ENCODE results near the gene PPP2R2B.

The PPP2R2B gene

GRCh38 chr5:146687630-146688029, 190.9 kb downstream of the PPP2R2B start:
- no peak for TF ChIP-seq CTCF (IDR thresholded peaks at IDR 0.05; ENCODE audit: low read length, missing control alignments)
- DNase-seq (ENCODE audit: low read depth): no peak
- H3K4me3 ChIP-seq (replicated peaks; ENCODE audit: low read depth, low read length): no peak overlapping the region

DNA sequence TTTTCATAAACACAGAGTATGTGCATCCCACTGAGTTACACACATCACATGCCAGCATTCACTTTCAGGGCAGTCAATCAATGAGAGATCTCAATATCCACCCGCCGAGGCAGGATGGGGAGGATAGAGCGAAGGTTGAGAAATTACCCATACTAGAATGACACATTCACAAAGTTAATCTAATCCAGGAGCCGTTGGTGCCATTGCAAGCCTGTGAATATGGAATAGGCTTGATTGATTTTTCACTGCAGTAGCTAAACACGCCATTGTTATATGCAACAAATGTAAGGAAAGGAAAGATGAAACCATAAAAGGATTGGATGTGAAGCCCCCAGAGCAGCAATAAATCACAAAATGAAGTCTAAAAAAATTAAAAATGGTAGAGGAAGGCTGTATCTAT, 194.7 kb downstream of the PPP2R2B start:
- TF ChIP-seq CTCF (IDR thresholded peaks at IDR 0.05; ENCODE audit: low read length, missing control alignments): no peak
- no peak for DNase-seq (ENCODE audit: low read depth)
- no peak overlapping the region for H3K4me3 ChIP-seq (replicated peaks; ENCODE audit: low read depth, low read length)

- no peak overlapping the region for H3K4me3 ChIP-seq (replicated peaks; ENCODE audit: low read depth, low read length)
- no peak for TF ChIP-seq CTCF (IDR thresholded peaks at IDR 0.05; ENCODE audit: low read length, missing control alignments)
- DNase-seq (ENCODE audit: low read depth): no peak
Measured at GRCh38 chr5:146682899-146683532, 195.5 kb downstream of the PPP2R2B start.

- H3K4me3 ChIP-seq (replicated peaks; ENCODE audit: low read depth, low read length): no peak overlapping the region
- no peak for TF ChIP-seq CTCF (IDR thresholded peaks at IDR 0.05; ENCODE audit: low read length, missing control alignments)
- no peak for DNase-seq (ENCODE audit: low read depth)
Measured at GRCh38 chr5:146681585-146682105, 196.9 kb downstream of the PPP2R2B start.

GRCh38 chr5:146680846-146681584, 197.5 kb downstream of the PPP2R2B start:
- no peak for DNase-seq (ENCODE audit: low read depth)
- H3K4me3 ChIP-seq (replicated peaks; ENCODE audit: low read depth, low read length): no peak overlapping the region
- TF ChIP-seq CTCF (IDR thresholded peaks at IDR 0.05; ENCODE audit: low read length, missing control alignments): no peak

DNA sequence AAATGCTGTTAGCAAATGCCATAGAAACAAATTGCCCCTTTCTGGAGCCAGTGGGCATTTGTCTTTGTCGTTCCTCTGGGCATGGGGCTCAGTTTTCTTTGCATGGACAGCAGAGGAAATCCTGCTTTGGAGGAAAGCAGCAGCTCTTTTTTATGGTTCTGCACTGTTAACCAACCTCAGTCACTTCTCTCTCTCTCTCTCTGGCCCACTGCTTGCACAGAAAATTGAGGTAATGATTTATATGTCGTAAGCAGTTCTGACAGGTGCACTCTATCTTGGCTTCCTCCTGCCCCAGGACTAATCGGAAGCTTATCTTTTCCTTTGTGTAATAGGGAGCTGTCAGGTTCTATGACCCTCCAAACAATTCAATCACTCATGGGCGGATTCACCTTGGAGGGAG, 202.9 kb downstream of the PPP2R2B start:
- TF ChIP-seq CTCF (IDR thresholded peaks at IDR 0.05; ENCODE audit: low read length, missing control alignments): no peak
- no peak overlapping the region for H3K4me3 ChIP-seq (replicated peaks; ENCODE audit: low read depth, low read length)
- DNase-seq (ENCODE audit: low read depth): no peak

All from fibroblast of pulmonary artery (primary cell).